Kidney glomerular epithelial cell (primary cell): Measurements from ENCODE around the gene SIAH1.
"Not testable (repeated sequence)": the region's sequence is repeated elsewhere in the genome, so short reads cannot be mapped to it uniquely, and the experiment has no call there.

Experiments used
- DNase-seq: peaks from one replicate; lab custom pipeline; 2025; lab: John Stamatoyannopoulos, UW

The SIAH1 gene

GRCh38 chr16:48385253-48386150 is at the start of gene SIAH1:
Gene SIAH1 (minus strand): TSS chr16:48385413. CDS start chr16:48362428, 22,985 bp downstream.
- peak; percentile 57 for DNase-seq

- peak; percentile 2 for DNase-seq
These were observed 49.6 kb upstream of the SIAH1 start for GRCh38 chr16:48434653-48435317.

GRCh38 chr16:48433850-48434530 is 48.8 kb upstream of the SIAH1 start:
- DNase-seq: no peak

GRCh38 chr16:48433116-48433849 is 48.1 kb upstream of the SIAH1 start:
- DNase-seq: no peak

- DNase-seq: no peak
These were observed 46.9 kb upstream of the SIAH1 start for GRCh38 chr16:48432136-48432535.

- DNase-seq: no peak
These were observed 45.7 kb upstream of the SIAH1 start for GRCh38 chr16:48430890-48431289.

- peak; percentile 69 for DNase-seq
These were observed 41.3 kb upstream of the SIAH1 start for GRCh38 chr16:48426244-48427141.

GRCh38 chr16:48422537-48422936 is 37.3 kb upstream of the SIAH1 start:
- no peak for DNase-seq

- no peak for DNase-seq
These were observed 36.5 kb upstream of the SIAH1 start for GRCh38 chr16:48421741-48422140.

GRCh38 chr16:48420437-48420836 is 35.2 kb upstream of the SIAH1 start:
- no peak for DNase-seq

- not testable (repeated sequence) for DNase-seq
These were observed 31.4 kb upstream of the SIAH1 start for GRCh38 chr16:48416617-48417016.

- DNase-seq: no peak
These were observed 28.1 kb upstream of the SIAH1 start for GRCh38 chr16:48413272-48413671.

- DNase-seq: peak; percentile 81
These were observed 24.8 kb upstream of the SIAH1 start for GRCh38 chr16:48409839-48410632.

- peak; percentile 18 for DNase-seq
These were observed 23.5 kb upstream of the SIAH1 start for GRCh38 chr16:48408688-48409087.

- DNase-seq: no peak
These were observed 20.7 kb upstream of the SIAH1 start for GRCh38 chr16:48405907-48406306.

- DNase-seq: no peak
These were observed 19.9 kb upstream of the SIAH1 start for GRCh38 chr16:48405153-48405552.

- DNase-seq: not testable (repeated sequence)
These were observed 17.3 kb upstream of the SIAH1 start for GRCh38 chr16:48402547-48402946.

- DNase-seq: no peak
These were observed 10.2 kb upstream of the SIAH1 start for GRCh38 chr16:48395375-48395774.

- no peak for DNase-seq
These were observed 9.1 kb upstream of the SIAH1 start for GRCh38 chr16:48394355-48394703.
